HUES48 (cell line): ENCODE measurements around the gene BTG4.

ENCODE experiments used
- H3K27ac ChIP-seq: one replicate; pipeline ENCODE4 v1.7.0; 2013; ENCODE audit warnings: low read depth, low read length, inconsistent platforms
- H3K27me3 ChIP-seq: 2 replicates; pipeline ENCODE4 v1.6.1; 2013; ENCODE audit warnings: mild to moderate bottlenecking, low read length; ENCODE audit not compliant: control insufficient read depth, insufficient read depth
- H3K36me3 ChIP-seq: 2 replicates; pipeline ENCODE4 v1.6.1; 2013; ENCODE audit warnings: low read length; ENCODE audit not compliant: control insufficient read depth, insufficient read depth
- H3K4me1 ChIP-seq: 2 replicates; pipeline ENCODE4 v1.6.1; 2013; ENCODE audit warnings: mild to moderate bottlenecking, low read length; ENCODE audit not compliant: control insufficient read depth, insufficient read depth
- H3K4me3 ChIP-seq: 2 replicates; pipeline ENCODE4 v1.5.1; 2013; ENCODE audit warnings: mild to moderate bottlenecking, low read depth, low read length
- H3K9ac ChIP-seq: 2 replicates; pipeline ENCODE4 v1.6.1; 2013; ENCODE audit warnings: mild to moderate bottlenecking, low read depth, low read length, moderate library complexity
- H3K9me3 ChIP-seq: 2 replicates; pipeline ENCODE4 v1.6.1; 2013; ENCODE audit warnings: low read length; ENCODE audit not compliant: control insufficient read depth, insufficient read depth

Gene BTG4

DNA sequence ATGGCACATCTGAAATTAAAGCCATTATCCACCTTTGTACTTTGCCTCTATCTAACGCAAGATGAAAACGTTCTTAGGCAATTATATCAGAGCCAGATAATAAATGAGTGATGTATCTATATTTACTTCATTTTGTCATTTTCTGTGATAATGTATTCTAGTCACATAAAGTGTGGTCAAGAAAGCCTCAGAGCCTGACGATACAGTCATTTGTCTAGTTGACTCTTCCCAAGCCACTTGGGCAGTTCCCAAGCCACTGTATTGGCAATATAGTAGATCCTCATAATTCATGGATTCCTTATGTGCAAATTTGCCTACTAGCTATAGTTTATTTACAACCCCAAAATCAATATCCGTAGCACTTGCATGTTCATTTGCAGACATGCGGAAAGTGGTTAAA lies 10.2 kb upstream of the BTG4 start:
- H3K27ac ChIP-seq, result no peak overlapping the region
- H3K36me3 ChIP-seq, result no peaks in the 10 kb centered on the region
- H3K4me1 ChIP-seq, result no peaks in the 10 kb centered on the region; the same call in 1 of the 2 replicates
- H3K9me3 ChIP-seq, result no peaks in the 10 kb centered on the region
- no peaks in the 10 kb centered on the region for H3K27me3 ChIP-seq
- no peak overlapping the region for H3K4me3 ChIP-seq
- no peak overlapping the region for H3K9ac ChIP-seq

DNA sequence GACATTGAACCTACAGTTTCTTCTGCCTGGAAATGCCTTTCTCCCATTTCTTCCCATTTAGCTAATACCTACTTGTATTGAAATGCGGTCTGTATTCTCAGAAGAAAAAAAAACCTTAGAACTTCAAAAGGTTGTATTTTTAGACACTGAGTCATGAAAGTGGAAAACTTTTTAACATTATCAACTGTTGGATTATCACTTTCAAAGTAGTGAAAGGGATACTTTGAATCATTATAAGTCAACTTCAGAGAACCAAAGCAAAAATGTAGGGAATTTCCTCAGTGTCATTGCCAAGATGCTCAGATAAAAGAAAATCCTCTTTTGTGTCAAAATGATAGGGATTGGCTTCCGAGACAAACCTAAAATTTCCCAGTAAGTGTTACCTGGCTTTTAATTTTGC lies 8.9 kb upstream of the BTG4 start:
- no peaks in the 10 kb centered on the region for H3K36me3 ChIP-seq
- no peak overlapping the region for H3K9ac ChIP-seq
- H3K4me3 ChIP-seq, result no peak overlapping the region
- H3K4me1 ChIP-seq, result no peaks in the 10 kb centered on the region; the same call in 1 of the 2 replicates
- no peak overlapping the region for H3K27ac ChIP-seq
- no peaks in the 10 kb centered on the region for H3K27me3 ChIP-seq
- H3K9me3 ChIP-seq, result no peaks in the 10 kb centered on the region

DNA sequence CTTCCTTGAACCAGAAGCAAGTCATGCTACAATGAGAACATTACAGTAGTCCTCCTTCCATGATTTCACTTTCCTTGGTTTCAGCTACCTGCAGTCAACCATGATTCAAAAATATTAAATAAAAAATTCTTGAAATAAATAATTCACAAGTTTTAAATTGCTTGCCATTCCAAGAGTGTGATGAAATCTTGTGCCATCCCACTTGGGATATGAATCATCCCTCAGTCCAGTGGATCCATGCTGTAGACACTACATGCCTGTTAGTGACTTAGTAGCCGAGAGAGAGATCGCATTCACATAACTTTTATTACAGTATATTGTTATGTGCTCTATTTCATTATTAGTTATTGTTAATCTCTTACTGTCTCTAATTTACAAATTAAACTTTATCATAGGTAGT lies 8.4 kb upstream of the BTG4 start:
- H3K9ac ChIP-seq, result no peak overlapping the region
- H3K27me3 ChIP-seq, result peaks cover 2% of the 10 kb centered on the region
- H3K36me3 ChIP-seq, result no peaks in the 10 kb centered on the region
- no peaks in the 10 kb centered on the region for H3K9me3 ChIP-seq
- H3K4me1 ChIP-seq, result no peaks in the 10 kb centered on the region; the same call in 1 of the 2 replicates
- H3K4me3 ChIP-seq, result no peak overlapping the region
- no peak overlapping the region for H3K27ac ChIP-seq

DNA sequence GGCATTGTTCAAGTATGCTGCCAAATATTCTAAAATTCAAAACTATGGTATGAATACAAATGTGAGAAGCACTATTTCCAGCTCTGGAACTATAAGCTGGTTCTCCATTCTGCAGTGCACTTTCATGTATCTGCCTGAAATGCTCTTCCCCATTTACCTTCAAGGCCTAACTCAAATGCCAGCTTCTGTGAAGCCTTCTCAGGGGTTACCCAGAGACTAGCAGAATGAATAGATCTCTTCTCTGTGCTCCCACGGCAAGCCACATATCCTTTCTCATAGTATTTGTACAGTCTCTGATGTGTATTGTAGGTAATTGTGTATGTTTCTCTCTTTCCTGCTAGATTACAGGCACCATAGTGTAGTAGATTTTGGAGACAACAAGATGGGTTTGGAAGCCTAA lies 6.5 kb upstream of the BTG4 start:
- H3K36me3 ChIP-seq, result no peaks in the 10 kb centered on the region
- H3K9me3 ChIP-seq, result no peaks in the 10 kb centered on the region
- H3K9ac ChIP-seq, result no peak overlapping the region
- H3K27ac ChIP-seq, result no peak overlapping the region
- no peak overlapping the region for H3K4me3 ChIP-seq
- peaks cover 6% of the 10 kb centered on the region; the same call in 1 of the 2 replicates for H3K4me1 ChIP-seq
- H3K27me3 ChIP-seq, result peaks cover 20% of the 10 kb centered on the region

DNA sequence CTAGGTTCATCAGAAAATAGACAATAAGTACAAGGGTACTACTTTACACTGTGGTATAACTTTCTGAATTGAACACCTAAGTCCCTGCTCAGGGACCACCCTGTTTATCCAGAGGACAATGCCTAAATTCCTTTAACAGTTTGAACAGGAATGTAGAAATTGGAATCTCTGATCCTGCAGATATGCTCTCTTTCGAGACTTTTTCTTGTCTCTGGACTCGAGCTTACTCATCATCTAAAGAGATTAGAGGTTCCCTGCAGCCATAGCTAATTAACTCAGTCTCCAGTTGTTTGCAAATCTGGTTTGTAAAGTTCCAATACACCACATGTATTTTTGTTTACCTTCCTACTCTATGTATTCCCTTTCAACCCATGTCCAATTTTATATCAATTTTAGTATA lies 3.4 kb upstream of the BTG4 start:
- no peak overlapping the region for H3K27ac ChIP-seq

DNA sequence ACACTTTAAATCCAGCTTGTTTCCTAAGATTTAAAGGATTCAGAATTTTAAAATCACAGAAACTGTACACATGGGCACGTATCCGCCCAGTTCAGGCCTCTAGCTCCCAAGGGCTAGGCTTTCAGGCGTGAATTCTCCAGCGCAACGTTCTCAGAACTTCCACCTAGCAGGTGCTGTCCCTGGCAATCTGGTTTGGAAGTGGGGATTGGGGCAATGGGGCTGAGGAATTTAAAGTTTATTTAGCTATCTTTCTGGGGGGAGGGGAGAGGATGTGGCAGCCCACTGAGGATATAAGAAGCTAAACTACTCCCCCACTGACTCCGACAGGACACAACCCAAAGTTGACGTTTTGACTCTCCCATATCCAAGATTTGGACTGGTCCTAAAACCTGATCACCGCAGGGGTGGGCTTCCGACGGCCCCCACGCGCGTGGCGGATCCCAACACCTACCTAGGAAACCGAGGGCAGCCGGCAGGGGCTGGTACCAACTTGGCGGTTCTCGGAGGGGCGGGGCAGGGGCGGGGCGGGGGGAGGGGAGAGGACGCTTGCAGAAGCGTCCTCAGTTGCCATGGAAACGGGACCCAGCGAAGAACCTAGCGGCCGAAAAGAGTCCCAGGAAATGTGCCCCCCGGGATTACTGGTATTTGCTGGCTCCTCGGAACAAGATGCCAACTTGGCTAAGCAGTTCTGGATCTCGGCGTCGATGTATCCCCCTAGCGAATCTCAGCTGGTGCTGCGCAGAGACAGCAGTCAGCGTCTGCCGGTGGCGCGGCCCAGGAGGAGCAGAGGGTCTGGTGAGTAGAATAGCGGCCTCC lies 2.2 kb upstream of the BTG4 start, which contains the start of gene HOATZ:
HOATZ (plus strand) TSS at position 563 of the 816 bp plus-strand sequence; CDS start at position 570, 7 bp downstream.
- Histone ChIP-seq H3K9me3 (no peaks in the 10 kb centered on the region), H3K27me3 (peaks cover 43% of the 10 kb centered on the region), H3K27ac (no peak within 1 kb of the TSS), H3K4me1 (peaks cover 12% of the 10 kb centered on the region), H3K4me3 (peak within 1 kb of the TSS; percentile 60), H3K9ac (no peak within 1 kb of the TSS), H3K36me3 (no peaks in the 10 kb centered on the region)

More for the DNA sequence above, 3.4 kb upstream of the BTG4 start:
- no peak overlapping the region for H3K4me3 ChIP-seq
- no peaks in the 10 kb centered on the region for H3K9me3 ChIP-seq
- peaks cover 12% of the 10 kb centered on the region for H3K4me1 ChIP-seq
- no peaks in the 10 kb centered on the region for H3K36me3 ChIP-seq
- H3K27me3 ChIP-seq, result peaks cover 43% of the 10 kb centered on the region
- H3K9ac ChIP-seq, result no peak overlapping the region

DNA sequence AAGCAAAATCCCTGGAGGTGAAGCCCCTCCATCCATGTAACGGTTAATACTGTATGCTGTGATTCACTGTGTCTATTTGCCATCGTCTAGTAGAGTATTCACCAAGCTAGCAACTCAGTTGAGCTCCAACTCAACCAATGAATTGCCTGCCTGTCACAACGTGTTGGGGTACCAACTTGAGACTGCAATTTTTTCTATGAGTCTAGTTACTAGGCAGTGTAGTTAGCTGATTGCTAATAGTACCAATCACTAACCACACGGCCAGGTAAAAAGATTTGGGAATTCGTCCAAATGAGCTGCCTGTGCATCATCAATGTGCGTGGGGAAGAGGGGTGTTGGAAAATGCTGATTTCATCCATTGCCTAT lies 1.0 kb upstream of the BTG4 start:
- Histone ChIP-seq H3K4me3 (peak overlapping the region; percentile 67), H3K27ac (no peak overlapping the region), H3K36me3 (no peaks in the 10 kb centered on the region), H3K9me3 (no peaks in the 10 kb centered on the region), H3K9ac (no peak overlapping the region), H3K27me3 (peaks cover 43% of the 10 kb centered on the region), H3K4me1 (peaks cover 12% of the 10 kb centered on the region)

DNA sequence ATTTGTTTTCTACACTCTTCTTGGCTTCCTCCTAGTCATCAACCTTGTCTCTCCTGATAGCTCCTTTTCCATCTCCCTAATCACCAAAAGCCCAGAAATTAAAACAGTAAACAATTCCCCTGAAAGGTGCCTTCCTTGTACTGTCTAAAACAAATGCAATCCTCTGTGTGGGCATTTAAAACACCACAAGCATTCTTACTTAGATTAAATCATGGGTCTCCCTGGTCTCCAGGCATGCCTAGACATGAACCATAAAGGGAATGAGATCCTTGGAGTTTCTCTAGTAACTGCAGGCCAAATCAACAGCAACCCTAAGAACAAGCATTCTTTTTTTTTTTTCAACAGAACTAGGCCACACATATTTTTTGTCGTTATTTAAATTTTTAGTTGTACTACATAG lies 1.9 kb downstream of the BTG4 start:
- no peak overlapping the region for H3K9ac ChIP-seq
- peaks cover 12% of the 10 kb centered on the region for H3K4me1 ChIP-seq
- no peak overlapping the region for H3K4me3 ChIP-seq
- no peaks in the 10 kb centered on the region for H3K9me3 ChIP-seq
- H3K27ac ChIP-seq, result no peak overlapping the region
- no peaks in the 10 kb centered on the region for H3K36me3 ChIP-seq
- peaks cover 39% of the 10 kb centered on the region for H3K27me3 ChIP-seq

DNA sequence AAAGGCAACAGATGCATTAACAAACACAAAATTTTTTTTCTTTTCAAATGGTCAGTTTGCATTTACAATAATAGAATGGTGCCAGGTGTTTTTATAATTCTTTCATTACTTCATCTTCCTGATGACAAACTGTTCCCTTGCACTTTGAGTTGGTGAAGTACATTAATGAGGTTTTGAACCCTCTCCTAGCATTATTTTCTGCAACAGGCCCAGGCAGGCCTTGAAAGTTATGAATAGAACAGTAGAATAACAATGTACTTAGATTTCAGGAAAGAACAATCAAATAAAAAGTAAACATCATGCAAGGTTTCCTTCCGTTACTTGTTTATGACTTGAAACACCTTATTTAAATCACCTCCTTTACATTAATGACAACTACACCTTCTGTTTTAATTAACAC lies 9.6 kb downstream of the BTG4 start:
- Histone ChIP-seq H3K9ac (no peak overlapping the region), H3K27me3 (no peaks in the 10 kb centered on the region), H3K4me1 (peaks cover 6% of the 10 kb centered on the region; the same call in 1 of the 2 replicates), H3K9me3 (no peaks in the 10 kb centered on the region), H3K27ac (no peak overlapping the region), H3K36me3 (no peaks in the 10 kb centered on the region), H3K4me3 (no peak overlapping the region)

DNA sequence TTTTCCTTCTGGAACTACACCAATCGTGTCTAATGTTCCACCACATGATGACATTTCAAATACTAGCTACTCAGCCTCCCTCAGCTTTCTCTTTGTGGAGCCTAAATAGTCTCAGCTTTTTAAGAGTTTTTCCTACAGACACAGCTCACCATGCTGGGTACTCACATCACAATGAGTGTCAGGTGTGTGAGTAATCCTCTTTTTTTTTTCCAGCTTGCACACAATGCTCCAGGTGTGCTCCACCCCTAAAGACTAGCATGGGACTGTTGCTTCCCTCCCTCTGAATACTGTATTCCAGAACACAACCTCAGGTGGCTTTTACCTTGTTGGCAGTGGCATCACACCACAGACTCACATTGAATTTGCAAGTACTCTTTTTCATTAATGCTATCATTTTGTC lies 11.7 kb downstream of the BTG4 start:
- no peak overlapping the region for H3K9ac ChIP-seq
- no peaks in the 10 kb centered on the region for H3K36me3 ChIP-seq
- H3K27me3 ChIP-seq, result no peaks in the 10 kb centered on the region
- no peaks in the 10 kb centered on the region for H3K9me3 ChIP-seq
- H3K4me3 ChIP-seq, result no peak overlapping the region
- peaks cover 6% of the 10 kb centered on the region; the same call in 1 of the 2 replicates for H3K4me1 ChIP-seq
- H3K27ac ChIP-seq, result no peak overlapping the region

DNA sequence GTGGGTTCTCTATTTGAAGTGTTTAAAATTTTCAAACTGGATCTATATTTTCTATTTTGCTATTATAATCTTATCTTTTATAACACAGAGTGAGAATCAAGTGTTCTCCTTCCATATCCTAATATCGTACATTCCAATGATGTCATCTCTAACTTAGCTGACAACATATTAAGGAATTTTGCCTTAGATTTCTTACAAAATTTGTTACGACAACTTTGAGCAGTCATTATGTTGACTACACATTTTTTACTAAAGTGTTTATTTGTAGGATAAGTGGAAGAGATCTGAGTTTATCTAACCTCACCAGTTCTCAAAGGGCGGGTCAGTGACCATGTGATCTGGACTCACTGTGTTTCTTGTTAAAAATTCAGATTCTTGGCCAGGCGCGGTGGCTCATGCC lies 12.7 kb downstream of the BTG4 start:
- H3K36me3 ChIP-seq, result no peaks in the 10 kb centered on the region
- H3K27ac ChIP-seq, result no peak overlapping the region
- H3K4me1 ChIP-seq, result peaks cover 6% of the 10 kb centered on the region; the same call in 1 of the 2 replicates
- H3K27me3 ChIP-seq, result no peaks in the 10 kb centered on the region
- no peaks in the 10 kb centered on the region for H3K9me3 ChIP-seq
- H3K4me3 ChIP-seq, result no peak overlapping the region
- H3K9ac ChIP-seq, result no peak overlapping the region
